K562 (cell line): ENCODE data around the gene PRKCB. TPM values are rescaled to one million over a fixed set of nuclear protein-coding genes. Genes with fewer than 3 reads are reported as not detected.
A peak's percentile ranks its signal among the peaks of the same experiment; 100 is the strongest.

ENCODE experiments used
- CTBP1 ChIP-seq: fragments of 450-650 bp; IDR thresholded peaks from 2 replicates; pipeline ENCODE4 v1.6.1; 2016; ENCODE audit warnings: borderline replicate concordance
- FOXO4 ChIP-seq: fragments of 450-650 bp; formaldehyde crosslinking; IDR thresholded peaks from 2 replicates; pipeline ENCODE4 v1.4.0; 2020; ENCODE audit warnings: mild to moderate bottlenecking, moderate library complexity
- POLR2AphosphoS2 ChIP-seq: IDR thresholded peaks from 2 replicates; pipeline ENCODE4 v1.6.1; 2012; ENCODE audit warnings: low read length, improper control_type of control experiment
- PRDM10 ChIP-seq: fragments of 450-650 bp; IDR thresholded peaks from 2 replicates; pipeline ENCODE4 v1.6.1; 2018; ENCODE audit not compliant: partially characterized antibody
- PTBP1 ChIP-seq: fragments of 200-400 bp; formaldehyde crosslinking; IDR thresholded peaks from 2 replicates; pipeline ENCODE4 v1.6.1; 2017; ENCODE audit warnings: low read depth, low read length
- RAD21 ChIP-seq, 2 experiments: fragments of 250-450 bp in 1 of 2; fragments of 450-650 bp in 1 of 2; sonication (Bioruptor Pico) in 1 of 2; formaldehyde crosslinking in 1 of 2; IDR thresholded peaks in 1 of 2; conservative IDR thresholded peaks in 1 of 2; 2 replicates each; pipeline versions ENCODE4 v1.4.0 to v1.8.0; 2020 to 2022; ENCODE audit warnings: mild to moderate bottlenecking in 2 of 2, moderate library complexity in 1 of 2
- RCOR1 ChIP-seq, 2 experiments: IDR thresholded peaks; 2 replicates each; pipeline ENCODE4 v1.6.1; 2012; ENCODE audit warnings: low read depth in 2 of 2, low read length in 2 of 2, borderline replicate concordance in 1 of 2, improper control_type of control experiment in 1 of 2
- REST ChIP-seq, 2 experiments: fragments of 450-650 bp; formaldehyde crosslinking in 1 of 2; IDR thresholded peaks; 2 replicates each; pipeline versions ENCODE4 v1.4.0 to v1.6.1; 2014 to 2020; ENCODE audit warnings: mild to moderate bottlenecking in 2 of 2, borderline replicate concordance in 1 of 2, low read depth in 1 of 2
- ZNF436 ChIP-seq: fragments of 250-450, 450-650 bp; sonication (Bioruptor Pico); formaldehyde crosslinking; IDR thresholded peaks from 2 replicates; pipeline ENCODE4 v1.7.0; 2020; ENCODE audit warnings: mild to moderate bottlenecking
- polyA plus RNA-seq, 8 experiments: library from polyadenylated mRNA; depleted of rRNA in 4 of 8; stranded (reverse) in 5 of 8; unstranded in 3 of 8; fragments of >200 nt; fragmentation: Nextera tagmentation in 2 of 8; fragmentation: Illumina TruSeq in 1 of 8; extraction: Ambion mirVana in 2 of 8; extraction: Trizol in 1 of 8; gene quantifications; 2 replicates each; pipeline versions ENCODE4 v1.2.1 to v1.2.3, GENCODE V29; 2011 to 2014; ENCODE audit warnings: inconsistent platforms in 1 of 8, missing spikeins in 1 of 8
- total RNA-seq, 7 experiments: library from RNA; depleted of rRNA in 6 of 7; stranded (reverse); fragments of >200 nt in 6 of 7; fragmentation: Illumina TruSeq in 2 of 7; extraction: Trizol in 2 of 7; gene quantifications; 2 replicates each; pipeline versions ENCODE4 v1.2.1 to v1.2.3, GENCODE V29; 2011 to 2021; ENCODE audit warnings: low replicate concordance in 1 of 7

PRKCB gene
- total and polyA plus RNA-seq, 9 of the 15 experiments (the other 6 are each of a cell fraction or from before 2014, with no cell fraction given) = 49.9 to 276 (median 148) TPM

GRCh38 chr16:24070851-24071250 is 235.1 kb downstream of the PRKCB start (continued):
- TF ChIP-seq PRDM10 (peak; percentile 14), PTBP1 (no peak), RCOR1 (IDR thresholded peaks at IDR 0.05; ENCODE audit: borderline replicate concordance in 1 of 2, low read depth in 2 of 2, low read length in 2 of 2) (peak in 1 of 2 experiments; percentile 72; a peak in 1 of 4 replicates), POLR2AphosphoS2 (0 out of 2 replicates have a peak, but pooled peaks have one; percentile 31), ZNF436 (CRISPR knock-in tag) (peak; percentile 75), RAD21 (CRISPR knock-in tag; conservative IDR thresholded peaks at IDR 0.05 in 1 of 2, IDR thresholded peaks at IDR 0.05 in 1 of 2) (peak; percentile 54 to 81), FOXO4 (CRISPR knock-in tag) (no peak), REST (IDR thresholded peaks at IDR 0.05; ENCODE audit: borderline replicate concordance) (peak; percentile 57; the same call in 1 of the 2 replicates), REST (CRISPR knock-in tag; IDR thresholded peaks at IDR 0.05; ENCODE audit: low read depth) (no peak), CTBP1 (peak; percentile 74; the same call in 1 of the 2 replicates)
- TF ChIP-seq, all 486 proteins: peak for 13
